Endothelial cell of umbilical vein (primary cell): ENCODE measurements around the gene PPARD. TPM values are rescaled to one million over a fixed set of nuclear protein-coding genes. Genes with fewer than 3 reads are reported as not detected.

Source experiments
- BruUV-seq: library from RNA; stranded (reverse); fragments of 400-500 nt; replicated peaks from 2 replicates; lab custom pipeline; 2021; lab: Mats Ljungman, UMichigan
- CTCF ChIA-PET: fragments of 300-600, 350-600 bp; sonication (Branson Sonifier 250); formaldehyde crosslinking; loops from one replicate; lab custom pipeline; 2021; ENCODE audit warnings: antibody characterized with exemption, inconsistent platforms; lab: Charles Lee
- POLR2A ChIA-PET: fragments of 300-600, 350-600 bp; sonication (Branson Sonifier 250); formaldehyde crosslinking; loops from one replicate; lab custom pipeline; 2021; ENCODE audit warnings: antibody characterized with exemption, inconsistent platforms; lab: Charles Lee
- DNase-seq: peaks from one replicate; pipeline ENCODE4 v3.0.0-alpha.2; 2011; ENCODE audit warnings: low read depth, low spot score
- FAIRE-seq: peaks from 2 replicates; lab custom pipeline; 2011; peaks lifted over from hg19 to GRCh38; lab: Jason Lieb, UNC
- H2AFZ ChIP-seq: 2 replicates; pipeline ENCODE4 v1.6.0; 2012; ENCODE audit warnings: low read depth, low read length, control low read depth, inconsistent platforms
- H3K27ac ChIP-seq: 2 replicates; pipeline ENCODE4 v1.5.1; 2011; ENCODE audit warnings: low read depth, mild to moderate bottlenecking, control low read depth, low read length, moderate library complexity; ENCODE audit not compliant: insufficient read depth
- H3K27me3 ChIP-seq, 2 experiments: 2 replicates each; pipeline versions ENCODE4 v1.6.0 to v1.6.1; 2011; ENCODE audit warnings: low read length in 2 of 2, mixed read lengths in 1 of 2; ENCODE audit not compliant: control insufficient read depth in 2 of 2, insufficient read depth in 2 of 2
- H3K36me3 ChIP-seq, 2 experiments: 2 replicates in 1 of 2; 3 replicates in 1 of 2; pipeline ENCODE4 v1.5.1; 2011; ENCODE audit warnings: low read length in 2 of 2, mild to moderate bottlenecking in 1 of 2, moderate library complexity in 1 of 2; ENCODE audit not compliant: control insufficient read depth in 2 of 2, insufficient read depth in 2 of 2; ENCODE audit errors: extremely low read depth in 1 of 2
- H3K4me1 ChIP-seq: 3 replicates; pipeline ENCODE4 v1.5.1; 2011; ENCODE audit warnings: mild to moderate bottlenecking, low read length; ENCODE audit not compliant: control insufficient read depth, insufficient read depth; ENCODE audit errors: extremely low read depth
- H3K4me2 ChIP-seq: 2 replicates; pipeline ENCODE4 v1.6.1; 2011; ENCODE audit warnings: low read length, control low read depth, mixed read lengths; ENCODE audit not compliant: insufficient read depth
- H3K4me3 ChIP-seq, 3 experiments: fragments of 200-600 bp in 1 of 3; sonication (generic), shearing (Covaris generic) in 1 of 3; replicated peaks in 1 of 3; 2 replicates each; pipeline ENCODE4 v1.5.1; 2011 to 2016; ENCODE audit warnings: control low read depth in 3 of 3, low read length in 3 of 3, mild to moderate bottlenecking in 2 of 3, inconsistent platforms in 1 of 3, low read depth in 1 of 3, moderate library complexity in 1 of 3; ENCODE audit not compliant: insufficient read depth in 1 of 3
- H3K79me2 ChIP-seq: 2 replicates; pipeline ENCODE4 v1.6.0; 2012; ENCODE audit warnings: low read length, inconsistent platforms; ENCODE audit not compliant: control insufficient read depth, insufficient read depth
- H3K9ac ChIP-seq: replicated peaks from 2 replicates; pipeline ENCODE3; 2011; ENCODE audit warnings: low read length, control low read depth; ENCODE audit not compliant: insufficient read depth; ENCODE audit errors: extremely low read depth
- H3K9me1 ChIP-seq: replicated peaks from 3 replicates; pipeline ENCODE4 v1.6.0; 2011; ENCODE audit warnings: mild to moderate bottlenecking, low read length; ENCODE audit not compliant: control insufficient read depth, insufficient read depth; ENCODE audit errors: extremely low read depth
- H3K9me3 ChIP-seq: replicated peaks from 2 replicates; pipeline ENCODE4 v1.5.1; 2012; ENCODE audit warnings: low read length, inconsistent platforms; ENCODE audit not compliant: control insufficient read depth, insufficient read depth
- H4K20me1 ChIP-seq: replicated peaks from 2 replicates; pipeline ENCODE3; 2011; ENCODE audit warnings: mild to moderate bottlenecking, low read length; ENCODE audit not compliant: control insufficient read depth, insufficient read depth; ENCODE audit errors: extremely low read depth
- FOS ChIP-seq: IDR thresholded peaks from 2 replicates; pipeline ENCODE4 v1.6.1; 2011; ENCODE audit warnings: mild to moderate bottlenecking, low read length, moderate library complexity, borderline replicate concordance; ENCODE audit not compliant: insufficient read depth
- GATA2 ChIP-seq: IDR thresholded peaks from 2 replicates; pipeline ENCODE4 v1.7.0; 2011; ENCODE audit warnings: low read depth, mild to moderate bottlenecking, moderate library complexity, mixed read lengths, low read length; ENCODE audit not compliant: insufficient read length, insufficient read depth
- JUN ChIP-seq: IDR thresholded peaks from 2 replicates; pipeline ENCODE4 v1.6.1; 2011; ENCODE audit warnings: borderline replicate concordance, low read depth; ENCODE audit not compliant: insufficient read length, insufficient read depth
- POLR2AphosphoS5 ChIP-seq: IDR thresholded peaks from 2 replicates; pipeline ENCODE4 v1.6.1; 2012; ENCODE audit warnings: low read depth, mild to moderate bottlenecking, control low read depth, low read length, moderate library complexity; ENCODE audit not compliant: insufficient read depth
- dilution Hi-C: fragments of 300-500 bp; cut with MboI; formaldehyde crosslinking; loops from one replicate; pipeline ENCODE4 v1.15.0; 2019; ENCODE audit warnings: low sequenced_read_pairs; ENCODE audit not compliant: extremely low pct_ligation_motif_present
- intact Hi-C: fragments of 100-400 bp; cut with micrococcal nuclease; formaldehyde crosslinking; loops from one replicate; pipeline ENCODE4 v1.10.0; 2022
- polyA plus RNA-seq, 4 experiments: library from polyadenylated mRNA; depleted of rRNA in 3 of 4; stranded (reverse) in 3 of 4; unstranded in 1 of 4; fragments of >200 nt; gene quantifications; 2 replicates each; pipeline versions ENCODE4 v1.2.1 to v1.2.3, GENCODE V29; 2011 to 2012; ENCODE audit warnings: missing spikeins in 1 of 4
- total RNA-seq: library from RNA; stranded (reverse); gene quantifications from 2 replicates; pipeline ENCODE4 v1.2.3, GENCODE V29; 2021
- TF ChIP-seq, protein P1 (sequence below), 2 donors: IDR thresholded peaks; 1 replicate in 1 of 2; 2 replicates in 1 of 2; pipeline ENCODE4 v1.5.1; 2011; ENCODE audit warnings: low read length in 2 of 2, mild to moderate bottlenecking in 2 of 2, moderate library complexity in 2 of 2, control low read depth in 1 of 2, inconsistent platforms in 1 of 2, low read depth in 1 of 2; ENCODE audit not compliant: insufficient read depth in 1 of 2; ENCODE audit errors: extremely low read depth in 1 of 2
- TF ChIP-seq, protein P2 (sequence below): IDR thresholded peaks from 2 replicates; pipeline ENCODE4 v1.6.1; 2011; ENCODE audit not compliant: insufficient read depth, insufficient read length

Gene PPARD
- total and polyA plus RNA-seq, 2 donors (not counting 3 experiments of a cell fraction or from before 2014, with no cell fraction given), result 23.4 to 29.2 TPM

DNA sequence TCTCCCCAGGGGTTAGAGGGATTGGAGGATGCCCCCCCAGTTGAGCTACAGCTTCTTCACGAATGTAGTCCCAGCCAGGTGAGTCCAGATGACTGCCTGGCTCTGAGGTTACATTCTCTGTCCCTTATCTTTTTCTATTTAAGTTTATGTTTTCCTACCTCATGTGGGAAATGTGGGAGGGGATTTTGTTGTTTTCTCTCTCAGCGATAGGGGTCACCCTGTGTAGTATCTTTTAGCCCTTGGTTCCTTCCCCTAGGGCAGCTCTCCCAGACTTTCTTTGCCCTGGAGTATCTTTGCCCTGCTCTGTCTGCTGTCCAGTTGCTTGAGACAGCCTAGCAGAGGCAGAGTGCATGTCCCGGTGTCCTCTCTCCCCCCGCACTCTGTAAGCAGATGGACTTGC is 115.5 kb downstream of the PPARD start:
- peaks cover 6 to 7% of the 10 kb centered on the region in 2 experiments for H3K36me3 ChIP-seq
- no peak overlapping the region for H3K4me3 ChIP-seq
- BruUV-seq, result no TSS peak
- no peaks in the 10 kb centered on the region for H3K79me2 ChIP-seq
- H3K4me1 ChIP-seq, result peaks cover 6% of the 10 kb centered on the region
- intact Hi-C loops (no loop called here), dilution Hi-C loops (no loop called here)
- H3K9me1 ChIP-seq, result no peaks in the 10 kb centered on the region
- no peak overlapping the region for H3K9ac ChIP-seq
- no peak for DNase-seq
- H4K20me1 ChIP-seq, result no peaks in the 10 kb centered on the region
- H3K27me3 ChIP-seq, result no peaks in the 10 kb centered on the region
- no peaks in the 10 kb centered on the region for H3K9me3 ChIP-seq
- TF ChIP-seq, protein P1, sequence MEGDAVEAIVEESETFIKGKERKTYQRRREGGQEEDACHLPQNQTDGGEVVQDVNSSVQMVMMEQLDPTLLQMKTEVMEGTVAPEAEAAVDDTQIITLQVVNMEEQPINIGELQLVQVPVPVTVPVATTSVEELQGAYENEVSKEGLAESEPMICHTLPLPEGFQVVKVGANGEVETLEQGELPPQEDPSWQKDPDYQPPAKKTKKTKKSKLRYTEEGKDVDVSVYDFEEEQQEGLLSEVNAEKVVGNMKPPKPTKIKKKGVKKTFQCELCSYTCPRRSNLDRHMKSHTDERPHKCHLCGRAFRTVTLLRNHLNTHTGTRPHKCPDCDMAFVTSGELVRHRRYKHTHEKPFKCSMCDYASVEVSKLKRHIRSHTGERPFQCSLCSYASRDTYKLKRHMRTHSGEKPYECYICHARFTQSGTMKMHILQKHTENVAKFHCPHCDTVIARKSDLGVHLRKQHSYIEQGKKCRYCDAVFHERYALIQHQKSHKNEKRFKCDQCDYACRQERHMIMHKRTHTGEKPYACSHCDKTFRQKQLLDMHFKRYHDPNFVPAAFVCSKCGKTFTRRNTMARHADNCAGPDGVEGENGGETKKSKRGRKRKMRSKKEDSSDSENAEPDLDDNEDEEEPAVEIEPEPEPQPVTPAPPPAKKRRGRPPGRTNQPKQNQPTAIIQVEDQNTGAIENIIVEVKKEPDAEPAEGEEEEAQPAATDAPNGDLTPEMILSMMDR (IDR thresholded peaks at IDR 0.05; ENCODE audit: extremely low read depth in 1 of 2, insufficient read depth in 1 of 2, low read depth in 1 of 2, low read length in 2 of 2), result no peak
- TF ChIP-seq GATA2 (no peak), JUN (no peak), FOS (no peak), POLR2AphosphoS5 (no peak)
- TF ChIP-seq, protein P2, sequence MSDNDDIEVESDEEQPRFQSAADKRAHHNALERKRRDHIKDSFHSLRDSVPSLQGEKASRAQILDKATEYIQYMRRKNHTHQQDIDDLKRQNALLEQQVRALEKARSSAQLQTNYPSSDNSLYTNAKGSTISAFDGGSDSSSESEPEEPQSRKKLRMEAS, result no peak
- POLR2A ChIA-PET, result no interaction called here
- no peak overlapping the region for H2AFZ ChIP-seq
- CTCF ChIA-PET, result interaction anchor here (1.0 kb wide), 1 partner anchor 8 kb away, joined by 3 read pairs; no protein-coding TSS in a partner anchor
- no peak overlapping the region for H3K4me2 ChIP-seq
- no peak overlapping the region for H3K27ac ChIP-seq
- FAIRE-seq, result no peak
